ENCODE data around the gene ATP8B1.
A peak's percentile ranks its signal among the peaks of the same experiment; 100 is the strongest.

Gene ATP8B1

DNA sequence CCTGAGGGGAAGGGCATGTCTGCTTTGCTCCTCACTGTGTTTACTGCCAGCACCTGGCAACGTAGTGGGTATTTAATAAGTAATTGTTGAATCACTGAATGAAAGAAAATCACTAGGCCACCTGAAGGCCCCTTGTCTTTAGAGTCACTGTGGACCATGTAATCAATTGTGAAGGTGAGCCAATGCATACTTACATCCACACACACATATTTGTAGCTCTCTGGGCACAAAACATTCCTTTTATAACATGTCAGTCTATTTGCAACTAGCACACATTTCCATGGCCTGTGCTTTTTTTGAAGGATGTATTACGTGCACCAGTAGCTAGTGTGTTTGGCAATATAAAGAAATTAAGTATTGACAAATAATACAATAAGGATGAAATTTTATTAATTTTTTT is 11.2 kb downstream of the ATP8B1 start:
- no peak for DNase-seq

DNA sequence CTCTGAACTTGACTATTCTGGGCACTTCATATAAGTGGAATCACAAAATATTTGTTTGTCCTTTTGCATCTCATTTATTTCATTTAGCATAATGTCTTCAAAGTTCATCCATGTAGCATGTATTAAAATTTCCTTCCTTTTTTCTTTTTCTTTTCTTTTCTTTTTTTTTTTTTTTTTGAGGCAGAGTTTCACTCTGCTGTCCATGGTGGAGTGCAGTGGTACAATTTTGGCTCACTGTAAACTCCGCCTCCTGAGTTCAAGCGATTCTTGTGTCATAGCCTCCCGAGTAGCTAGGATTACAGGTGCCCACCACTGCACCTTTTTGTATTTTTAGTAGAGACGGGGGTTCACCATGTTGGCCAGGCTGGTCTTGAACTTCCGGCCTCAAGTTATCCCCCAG is 11.9 kb downstream of the ATP8B1 start:
- no peak for DNase-seq

DNA sequence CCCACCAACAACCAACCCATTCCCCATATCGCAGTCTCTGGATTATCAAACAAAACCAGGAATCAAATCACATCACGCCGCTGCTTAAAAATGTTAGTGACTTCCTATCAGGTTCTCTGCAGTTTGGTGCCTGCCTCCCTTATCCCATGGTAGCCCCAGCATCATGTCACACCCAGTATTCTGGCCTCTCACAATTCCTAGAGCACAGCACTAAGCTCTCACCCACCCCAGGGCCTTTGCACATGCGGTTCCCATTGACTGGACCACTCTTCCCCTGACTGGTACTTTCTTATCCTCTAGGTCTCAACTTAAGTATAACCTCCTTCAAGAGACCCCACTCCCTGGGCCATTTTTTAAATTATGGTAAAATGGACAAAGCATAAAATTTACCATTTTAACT is 12.8 kb downstream of the ATP8B1 start:
- DNase-seq: no peak

DNA sequence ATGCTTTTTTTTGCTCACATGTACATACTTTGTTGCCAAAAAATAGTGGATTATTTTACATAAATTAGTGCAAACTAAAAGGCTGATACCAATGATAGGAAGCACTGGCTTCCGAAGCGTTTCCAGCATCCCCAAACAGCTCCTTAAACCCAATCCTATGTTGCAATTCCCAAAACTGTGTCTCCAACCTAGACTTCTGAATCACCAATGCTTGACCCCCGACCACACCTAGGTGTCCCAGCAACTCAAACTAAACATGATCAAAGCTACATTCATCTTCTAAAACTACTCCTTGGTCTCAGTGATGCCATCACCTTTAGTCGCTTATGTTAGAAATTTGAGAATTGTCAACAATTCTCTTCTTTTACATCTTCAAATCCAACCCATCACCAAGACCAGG is 13.4 kb downstream of the ATP8B1 start:
- no peak for DNase-seq

DNA sequence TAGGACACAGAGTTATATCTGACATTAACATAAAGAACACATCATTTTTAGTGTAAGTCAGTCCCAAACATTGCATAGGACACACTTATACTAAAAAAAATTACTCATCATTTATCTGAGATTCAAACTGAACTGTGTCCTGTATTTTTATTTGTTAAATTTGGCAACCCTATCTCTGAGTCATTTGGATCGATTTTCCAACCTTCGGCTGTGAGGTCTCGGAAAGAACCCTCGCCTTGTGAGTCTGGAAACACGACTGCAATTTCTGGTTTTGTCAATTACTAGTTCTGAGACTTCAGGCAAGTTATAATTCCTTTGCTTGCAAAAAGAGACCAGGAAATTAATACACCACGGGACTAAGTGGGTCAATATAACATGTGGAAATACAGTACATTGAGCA is 14.0 kb downstream of the ATP8B1 start:
- no peak for DNase-seq

DNA sequence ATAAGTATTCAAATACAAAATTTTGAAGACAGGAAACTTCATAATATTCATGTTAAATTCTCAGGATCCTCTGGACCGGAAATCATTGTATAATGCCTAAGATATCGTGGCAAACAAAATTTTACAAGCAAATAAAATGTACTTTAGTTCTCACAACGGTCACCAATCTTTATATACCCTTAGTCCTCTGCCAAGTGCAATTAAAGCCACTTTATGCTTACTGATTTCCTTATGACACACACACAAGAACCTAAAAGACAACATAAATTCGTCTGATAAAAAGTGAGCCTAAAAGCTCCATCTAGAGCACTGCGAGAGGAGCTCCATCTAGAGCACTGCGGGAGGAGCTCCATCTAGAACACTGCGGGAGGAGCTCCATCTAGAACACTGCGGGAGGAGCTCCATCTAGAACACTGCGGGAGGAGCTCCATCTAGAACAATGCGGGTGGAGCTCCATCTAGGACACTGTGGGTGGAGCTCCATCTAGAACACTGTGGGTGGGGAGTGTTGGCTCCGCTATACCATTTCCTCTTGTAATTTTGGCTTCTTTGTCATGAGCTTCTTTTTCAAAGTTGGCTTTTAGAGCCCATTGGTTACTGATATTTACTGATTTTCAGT is 15.9 kb downstream of the ATP8B1 start:
- peak in 2 of 3 donors; percentile 41 to 59 for DNase-seq

DNA sequence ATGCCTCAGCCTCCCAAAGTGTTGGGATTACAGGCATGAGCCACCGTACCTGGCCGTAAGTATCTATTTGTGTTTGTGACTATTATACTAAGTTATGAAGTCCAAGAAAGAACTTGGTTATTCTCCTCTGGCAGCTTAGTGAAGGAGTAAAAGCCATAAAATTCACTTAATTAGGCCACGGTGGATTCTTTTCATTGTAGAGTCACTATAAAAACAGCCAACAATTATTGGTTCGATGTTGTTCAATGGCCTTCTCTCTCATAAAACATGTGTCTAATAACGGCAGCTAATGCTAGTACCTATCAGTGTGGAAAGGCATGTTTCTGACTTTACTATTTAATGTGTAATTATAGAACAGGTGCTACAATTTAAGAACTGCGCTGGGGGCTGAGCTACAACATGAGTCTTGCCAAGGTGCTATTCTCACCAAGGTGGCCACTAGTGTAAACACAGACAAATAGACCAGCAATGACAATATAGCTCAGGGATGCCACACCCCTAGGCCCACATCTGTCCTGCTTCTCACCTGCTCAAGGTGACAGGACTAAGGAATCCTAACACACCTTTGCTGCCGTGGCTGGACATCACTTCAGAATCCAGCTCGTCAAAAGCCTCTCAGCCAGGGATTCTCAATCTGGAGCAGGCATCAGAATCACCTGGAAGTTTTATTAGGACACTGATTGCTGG is 17.2 kb downstream of the ATP8B1 start:
- DNase-seq: no peak

DNA sequence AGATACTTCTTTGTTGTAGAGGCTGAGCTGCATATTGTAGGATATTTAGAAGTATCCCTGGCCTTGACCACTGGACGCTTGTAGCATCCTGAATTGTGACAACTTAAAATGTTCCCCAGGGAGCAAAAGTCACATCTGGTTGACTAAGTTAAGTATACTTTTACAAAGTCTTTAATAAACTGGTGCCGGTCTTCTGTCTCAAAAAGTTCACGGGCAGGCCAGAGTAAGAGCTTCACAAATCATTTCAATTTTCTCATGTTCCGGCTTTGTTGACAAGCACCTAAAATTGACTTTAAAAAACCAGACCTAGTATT is 18.4 kb downstream of the ATP8B1 start:
- DNase-seq: no peak

DNA sequence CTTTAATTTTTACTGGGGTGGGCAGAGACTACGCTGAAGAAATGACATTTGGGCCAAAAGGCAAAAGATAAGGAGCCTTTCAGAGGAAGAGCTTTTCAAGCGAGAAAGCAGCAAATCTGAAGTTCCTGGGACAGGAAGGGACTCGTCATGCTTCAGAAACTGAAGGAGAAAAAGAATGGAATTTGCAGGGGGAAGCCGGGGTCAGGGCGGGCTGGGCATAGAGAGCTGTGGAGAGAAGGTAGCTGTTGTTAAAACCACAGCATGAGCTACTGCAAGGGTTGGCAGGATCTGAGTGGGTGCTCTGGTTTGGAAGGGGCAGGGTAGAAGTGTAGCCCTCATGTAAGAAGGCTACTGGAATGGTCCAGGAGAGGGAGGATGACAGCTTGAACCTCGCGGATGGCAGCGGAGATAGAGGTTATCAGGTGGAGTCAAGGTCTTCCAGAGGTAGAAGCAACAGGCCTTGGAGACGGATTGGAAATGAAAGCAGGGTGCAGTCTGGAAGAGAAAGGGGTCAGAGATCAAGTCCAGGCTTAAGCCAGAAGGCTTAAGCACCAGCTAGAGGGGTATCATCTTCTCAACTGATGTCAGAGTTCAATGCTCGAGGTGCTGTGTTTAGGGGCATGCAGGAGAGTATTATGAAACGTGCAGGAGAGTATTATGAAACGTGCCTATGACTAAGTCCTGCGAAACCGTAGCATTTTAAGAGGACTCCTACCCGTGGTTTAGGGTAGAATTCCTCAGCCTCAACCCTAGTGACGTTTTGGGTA is 18.9 kb downstream of the ATP8B1 start:
- peak in 2 of 3 donors; percentile 54 to 60 for DNase-seq

DNA sequence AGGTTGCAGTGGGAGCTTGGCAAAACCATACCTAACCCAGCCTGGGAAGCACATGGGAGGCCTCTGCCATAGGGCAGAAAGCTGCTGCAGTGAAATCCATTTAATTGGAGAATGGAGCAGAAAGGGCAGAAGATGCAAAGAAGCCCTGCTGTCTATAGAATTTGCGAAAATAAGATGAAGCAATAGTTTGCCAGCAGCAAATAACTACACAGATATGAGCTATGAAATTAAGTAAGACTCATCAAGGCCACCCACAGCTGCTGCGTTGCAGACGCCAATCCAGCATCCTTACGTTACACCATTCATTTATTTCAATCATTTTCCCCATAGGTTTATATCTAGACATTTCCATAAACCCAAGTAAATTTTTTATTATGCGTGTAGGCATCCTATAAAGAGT is 21.1 kb downstream of the ATP8B1 start:
- DNase-seq: no peak

DNA sequence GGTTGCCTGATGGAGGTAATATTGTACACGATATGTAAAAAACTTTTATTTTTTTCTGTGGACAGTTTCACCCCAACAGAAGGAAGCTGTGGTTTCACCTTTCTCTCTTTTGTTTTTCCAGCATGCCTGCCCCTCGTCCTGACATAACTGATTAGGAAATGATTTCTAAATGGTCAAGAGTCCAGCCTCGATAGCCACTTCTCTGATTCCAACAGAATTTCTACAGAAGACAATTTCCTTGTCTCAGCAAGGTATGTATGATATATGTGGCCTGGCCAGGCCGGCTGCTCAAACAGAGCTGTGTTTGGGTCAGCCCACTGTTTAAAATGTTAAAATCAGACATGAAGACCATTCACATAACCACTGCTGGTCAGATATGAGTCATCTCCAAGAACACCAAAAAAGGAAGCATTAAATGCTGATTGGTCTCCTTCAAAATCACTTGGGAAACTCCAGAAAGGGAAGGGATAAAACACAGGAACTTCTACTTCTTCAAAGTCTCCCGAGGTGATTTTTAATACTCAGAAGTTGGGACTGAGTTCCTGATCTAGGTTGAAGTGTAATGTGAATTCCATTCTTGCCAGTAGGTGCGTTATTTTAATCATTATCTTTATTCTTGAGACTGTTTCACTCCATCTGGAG is 22.3 kb downstream of the ATP8B1 start:
- peak; percentile 75 to 92 (median 91) for DNase-seq

DNA sequence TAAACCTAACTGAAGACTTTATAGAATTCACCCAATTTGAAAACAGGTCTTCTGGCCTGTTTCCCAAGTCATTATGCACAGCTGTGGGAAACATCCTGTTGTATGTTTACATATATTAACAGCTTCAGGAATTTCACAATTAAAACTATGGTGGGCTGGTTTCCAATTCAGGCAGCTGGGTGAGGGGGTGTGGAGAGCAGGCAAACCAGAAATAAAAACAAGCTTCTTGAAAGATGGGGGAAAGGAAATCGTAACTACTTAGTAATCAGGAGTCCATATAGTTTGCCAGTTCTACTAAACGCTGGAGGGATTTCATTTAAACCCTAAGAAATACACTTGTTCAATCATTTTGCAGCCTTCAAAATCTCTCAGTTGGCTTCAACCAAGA is 22.8 kb downstream of the ATP8B1 start:
- peak in 1 of 3 donors; percentile 54 for DNase-seq

DNA sequence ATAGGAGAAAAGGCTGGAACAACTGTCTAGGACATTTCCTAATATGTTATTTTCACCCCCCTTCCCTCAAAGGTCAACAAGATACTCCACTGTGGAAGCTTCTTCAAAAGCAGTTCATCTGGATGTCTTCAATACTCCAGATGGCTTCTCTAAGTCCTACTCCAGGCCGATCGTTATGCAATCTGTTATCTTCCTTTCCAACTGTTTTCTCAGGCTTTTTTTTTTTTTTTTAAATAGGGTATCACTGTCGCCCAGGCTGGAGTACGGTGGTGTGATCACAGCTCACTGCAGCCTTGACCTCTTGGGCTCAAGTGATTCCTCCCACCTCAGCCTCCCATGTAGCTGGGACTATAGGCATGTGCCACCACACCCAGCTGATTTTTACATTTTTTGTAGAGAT is 26.3 kb downstream of the ATP8B1 start:
- no peak for DNase-seq

DNA sequence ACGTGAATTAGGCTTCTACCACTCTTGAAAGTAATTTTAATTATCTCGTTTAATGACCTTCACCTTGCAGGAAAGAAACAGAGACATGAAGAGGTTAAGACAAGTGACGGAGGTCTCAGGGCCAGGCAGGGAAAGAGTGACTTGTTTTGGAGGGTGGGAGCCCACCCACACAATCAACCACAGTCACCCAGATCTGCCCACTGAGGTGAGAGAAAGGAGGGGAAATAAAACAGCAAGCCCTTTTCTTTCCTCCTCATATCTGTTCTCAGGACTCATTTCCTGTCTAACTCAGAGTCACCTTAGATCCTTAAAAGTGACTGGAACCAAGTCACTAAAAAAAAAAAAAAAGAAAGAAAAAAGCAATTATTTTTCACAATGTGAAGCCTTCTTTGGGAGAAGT is 26.8 kb downstream of the ATP8B1 start:
- DNase-seq: no peak

DNA sequence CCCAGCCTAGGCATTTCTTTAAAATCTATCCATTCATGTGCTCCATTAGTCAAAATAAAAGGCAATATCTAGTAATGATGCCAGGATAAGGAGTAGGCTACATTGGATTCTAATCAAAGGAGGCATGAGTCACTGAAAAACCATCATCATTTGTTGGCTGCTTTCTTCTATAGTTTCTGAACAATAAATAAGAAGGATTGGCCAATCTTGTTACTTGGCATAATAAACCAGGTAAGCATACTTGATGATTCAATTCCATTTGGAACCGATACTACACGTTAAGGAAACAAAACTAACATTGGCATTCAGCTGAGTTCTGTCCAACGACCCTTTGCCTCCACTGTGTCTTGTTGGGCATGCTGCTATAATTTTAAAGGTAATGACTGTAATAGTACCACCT is 27.2 kb downstream of the ATP8B1 start:
- no peak for DNase-seq

DNA sequence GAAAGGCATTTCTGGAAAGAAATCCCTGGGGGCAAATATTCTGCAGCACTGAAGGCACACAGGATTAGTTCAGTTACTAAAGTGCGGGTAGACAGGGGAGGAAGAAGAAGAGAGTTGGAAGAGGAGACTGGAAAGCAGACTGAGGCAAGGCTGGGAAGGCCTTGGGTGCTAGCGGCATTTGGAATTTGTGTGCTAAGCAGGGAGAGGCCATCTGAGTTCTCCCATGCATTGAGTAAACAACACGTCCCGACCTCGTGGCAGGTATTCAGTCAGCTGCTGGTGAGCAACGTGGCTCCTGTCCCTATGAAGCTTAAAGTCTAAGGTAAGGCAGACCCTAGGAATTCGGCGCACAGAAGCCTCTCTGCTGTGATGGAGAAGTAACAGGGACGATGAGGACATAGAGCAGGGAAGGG is 30.7 kb downstream of the ATP8B1 start:
- no peak for DNase-seq

DNA sequence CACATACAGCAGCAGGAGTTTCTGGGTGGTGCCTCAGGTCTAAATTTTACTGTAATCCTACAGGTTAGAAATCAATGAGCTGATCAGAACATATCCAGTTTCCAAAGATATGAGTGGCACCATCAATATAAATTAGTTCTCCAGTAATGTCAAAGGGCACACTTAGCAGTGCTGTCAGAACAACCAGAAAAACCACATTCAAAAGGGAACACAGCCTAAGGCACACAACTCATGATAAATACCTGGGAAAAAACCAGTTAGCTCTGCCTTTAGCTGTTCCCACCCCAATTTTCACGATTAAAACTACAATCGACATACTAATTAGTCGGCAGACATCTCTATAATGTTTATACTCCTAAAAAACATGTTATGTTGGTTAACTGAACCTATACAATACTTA is 31.5 kb downstream of the ATP8B1 start:
- no peak for DNase-seq

DNA sequence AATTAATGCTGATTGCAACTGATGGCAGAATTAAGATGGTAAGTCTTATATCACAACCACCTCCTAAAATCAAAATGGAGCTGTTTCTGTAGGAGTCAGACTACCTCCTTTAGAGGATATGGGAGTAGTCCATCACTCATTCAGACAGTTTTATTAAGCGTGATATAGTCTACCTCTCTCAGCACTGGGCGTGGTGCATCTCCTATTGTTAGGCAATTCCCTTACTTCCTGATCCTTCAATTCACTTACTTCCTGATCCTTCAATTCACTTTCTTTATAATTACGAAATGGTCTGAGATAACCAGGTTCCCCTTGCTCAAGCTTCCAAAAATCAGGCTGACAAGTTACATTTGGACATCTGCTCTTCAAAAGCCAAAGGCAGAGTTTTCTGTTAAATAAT is 31.9 kb downstream of the ATP8B1 start:
- peak; percentile 46 to 66 (median 63) for DNase-seq

DNA sequence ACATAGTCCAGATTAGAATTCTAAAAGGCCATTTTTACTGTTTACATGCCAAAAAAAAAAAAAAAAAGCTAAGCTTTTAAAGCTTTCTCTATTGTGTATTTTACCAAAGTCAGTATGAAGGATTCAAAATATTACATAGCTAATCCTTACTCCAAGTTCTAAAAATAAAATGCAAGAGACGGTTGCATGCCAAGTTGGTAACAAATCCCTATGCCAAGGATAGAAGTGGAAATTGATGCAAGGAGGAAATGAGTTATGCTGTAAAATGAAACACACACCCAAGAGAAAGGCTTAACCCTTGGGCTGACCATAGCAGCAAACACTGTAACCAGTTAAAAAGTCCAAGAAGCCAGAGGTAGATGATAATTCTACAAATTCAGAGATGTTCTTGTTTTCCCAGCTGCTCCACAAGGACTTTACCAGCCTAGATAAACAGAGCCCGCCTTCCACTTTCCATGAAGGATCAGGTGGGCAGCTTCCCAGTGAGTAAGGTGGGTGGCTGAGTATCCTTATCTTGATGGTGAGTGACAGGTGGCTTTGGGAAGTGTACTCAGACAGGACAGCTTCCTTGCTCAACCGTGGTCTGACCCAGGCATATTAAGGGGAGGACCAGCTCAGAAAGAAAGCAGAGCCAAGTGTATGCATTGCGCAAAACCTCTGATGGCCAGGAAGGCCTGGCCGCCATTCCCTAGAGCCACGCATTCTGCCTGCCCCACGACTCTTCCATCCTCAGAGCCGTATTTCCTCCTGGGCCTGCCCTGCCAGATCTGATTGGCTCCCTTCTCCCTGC is 34.4 kb downstream of the ATP8B1 start:
- peak in 1 of 3 donors; percentile 43 for DNase-seq

DNA sequence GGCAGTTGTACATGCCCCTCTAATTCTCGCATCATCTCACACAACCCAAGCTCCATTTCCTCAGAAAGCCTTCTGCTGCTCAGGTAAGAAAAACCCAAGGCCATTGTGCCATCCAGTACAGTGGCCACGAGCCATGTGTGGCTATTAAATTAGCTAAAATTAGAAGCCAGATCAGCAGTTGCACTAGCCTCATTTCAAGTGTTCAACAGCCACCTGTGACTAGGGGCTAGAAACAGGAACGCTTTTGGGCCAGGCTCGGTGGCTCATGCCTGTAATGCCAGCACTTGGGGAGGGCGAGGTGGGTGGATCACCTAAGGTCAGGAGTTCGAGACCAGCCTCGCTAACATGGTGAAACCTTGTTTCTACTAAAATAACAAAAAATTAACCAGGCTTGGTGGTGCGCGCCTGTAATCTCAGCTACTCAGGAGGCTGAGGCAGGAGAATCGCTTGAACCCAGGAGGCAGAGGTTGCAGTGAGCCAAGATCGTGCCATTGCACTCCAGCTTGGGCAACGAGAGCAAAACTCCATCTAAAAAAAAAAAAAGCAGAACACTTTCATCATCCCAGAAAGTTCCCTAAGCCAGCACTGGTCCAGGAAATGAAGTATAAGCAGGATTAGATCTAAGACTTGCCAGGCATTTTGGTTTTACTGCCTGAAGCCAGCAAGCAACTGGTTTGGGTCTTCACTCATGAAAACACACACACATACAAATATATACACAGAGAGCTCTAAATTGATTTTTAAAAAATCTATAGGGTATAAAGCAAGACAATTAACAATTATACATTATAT is 35.7 kb downstream of the ATP8B1 start:
- DNase-seq: peak in 2 of 3 donors; percentile 51 to 55

DNA sequence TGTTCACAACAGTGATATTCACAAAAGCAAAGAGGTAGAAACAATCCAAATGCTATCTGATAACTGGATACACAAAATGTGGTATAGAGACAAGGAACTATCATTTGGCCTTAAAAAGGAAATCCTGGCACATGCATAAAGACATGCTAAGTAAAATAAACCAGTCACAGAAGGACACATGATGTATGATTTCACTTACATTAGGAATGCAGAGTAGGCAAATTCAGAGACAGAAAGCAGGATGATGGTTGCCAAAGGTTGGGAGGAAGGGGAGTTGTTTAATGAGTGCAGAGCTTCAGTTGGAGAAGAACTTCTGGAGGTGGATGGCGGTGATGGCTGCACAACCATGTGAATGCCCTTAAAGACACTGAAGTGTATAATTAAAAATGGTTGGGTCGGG is 38.1 kb downstream of the ATP8B1 start:
- DNase-seq: peak in 2 of 3 donors; percentile 14 to 24

DNA sequence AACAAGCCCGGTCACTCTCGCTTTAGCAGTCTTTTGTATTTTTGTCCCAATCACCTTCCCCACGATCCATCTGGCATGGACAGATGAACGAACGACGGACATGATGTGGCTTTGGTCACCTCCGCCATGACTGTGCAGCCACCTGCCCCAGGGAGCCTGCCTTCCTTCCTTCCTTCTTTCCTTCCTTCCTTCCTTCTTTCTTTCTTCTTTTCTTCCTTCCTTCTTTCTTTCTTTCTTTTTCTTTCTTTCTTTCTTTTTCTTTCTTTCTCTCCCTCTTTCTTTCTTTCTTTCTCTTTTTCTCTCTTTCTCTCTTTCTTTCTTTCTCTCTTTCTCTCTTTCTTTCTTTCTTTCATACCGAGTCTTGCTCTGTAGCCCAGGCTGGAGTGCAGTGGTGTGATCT is 39.0 kb downstream of the ATP8B1 start:
- DNase-seq: no peak

All from suppressor macrophage treated with lipopolysaccharide for 1 hour (primary cell).